Inferior parietal cortex (tissue), 1 donor: Measurements from ENCODE around the gene CXADR.
"Not testable (repeated sequence)": the region's sequence is repeated elsewhere in the genome, so short reads cannot be mapped to it uniquely, and the experiment has no call there.

ENCODE experiments used
- DNase-seq: peaks from one replicate; pipeline ENCODE4 v3.0.0-alpha.2; 2016; ENCODE audit errors: extremely low spot score

Gene CXADR

GRCh38 chr21:17502985-17503384, 9.9 kb upstream of the CXADR start:
- not testable (repeated sequence) for DNase-seq

- DNase-seq = no peak
Measured at GRCh38 chr21:17506951-17507350, 5.9 kb upstream of the CXADR start.

- DNase-seq = no peak
Measured at GRCh38 chr21:17507591-17507990, 5.3 kb upstream of the CXADR start.

GRCh38 chr21:17513214-17514123, 626 bp downstream of the CXADR start:
- peak; percentile 70 for DNase-seq

GRCh38 chr21:17514124-17514845, 1.4 kb downstream of the CXADR start:
- DNase-seq = no peak

GRCh38 chr21:17517008-17517407, 4.2 kb downstream of the CXADR start:
- not testable (repeated sequence) for DNase-seq

- DNase-seq = no peak
Measured at GRCh38 chr21:17519208-17519738, 6.4 kb downstream of the CXADR start.

GRCh38 chr21:17519965-17520609, 7.2 kb downstream of the CXADR start:
- DNase-seq = no peak

GRCh38 chr21:17523007-17523451, 10.2 kb downstream of the CXADR start:
- DNase-seq = no peak

- DNase-seq = not testable (repeated sequence)
Measured at GRCh38 chr21:17523979-17524494, 11.2 kb downstream of the CXADR start.

GRCh38 chr21:17524635-17525034, 11.8 kb downstream of the CXADR start:
- DNase-seq = no peak

- no peak for DNase-seq
Measured at GRCh38 chr21:17526776-17527175, 13.9 kb downstream of the CXADR start.

- DNase-seq = no peak
Measured at GRCh38 chr21:17527240-17527639, 14.4 kb downstream of the CXADR start.

GRCh38 chr21:17527711-17528110, 14.9 kb downstream of the CXADR start:
- no peak for DNase-seq

- DNase-seq = no peak
Measured at GRCh38 chr21:17529648-17530047, 16.8 kb downstream of the CXADR start.

GRCh38 chr21:17532292-17532691, 19.4 kb downstream of the CXADR start:
- no peak for DNase-seq

- no peak for DNase-seq
Measured at GRCh38 chr21:17536381-17536780, 23.5 kb downstream of the CXADR start.

- DNase-seq = no peak
Measured at GRCh38 chr21:17537299-17537698, 24.5 kb downstream of the CXADR start.

GRCh38 chr21:17538576-17538975, 25.7 kb downstream of the CXADR start:
- no peak for DNase-seq

GRCh38 chr21:17539323-17539722, 26.5 kb downstream of the CXADR start:
- DNase-seq = no peak

- no peak for DNase-seq
Measured at GRCh38 chr21:17539743-17540341, 27.0 kb downstream of the CXADR start.
